ENCODE results near the gene ZNHIT6.

ZNHIT6 gene

DNA sequence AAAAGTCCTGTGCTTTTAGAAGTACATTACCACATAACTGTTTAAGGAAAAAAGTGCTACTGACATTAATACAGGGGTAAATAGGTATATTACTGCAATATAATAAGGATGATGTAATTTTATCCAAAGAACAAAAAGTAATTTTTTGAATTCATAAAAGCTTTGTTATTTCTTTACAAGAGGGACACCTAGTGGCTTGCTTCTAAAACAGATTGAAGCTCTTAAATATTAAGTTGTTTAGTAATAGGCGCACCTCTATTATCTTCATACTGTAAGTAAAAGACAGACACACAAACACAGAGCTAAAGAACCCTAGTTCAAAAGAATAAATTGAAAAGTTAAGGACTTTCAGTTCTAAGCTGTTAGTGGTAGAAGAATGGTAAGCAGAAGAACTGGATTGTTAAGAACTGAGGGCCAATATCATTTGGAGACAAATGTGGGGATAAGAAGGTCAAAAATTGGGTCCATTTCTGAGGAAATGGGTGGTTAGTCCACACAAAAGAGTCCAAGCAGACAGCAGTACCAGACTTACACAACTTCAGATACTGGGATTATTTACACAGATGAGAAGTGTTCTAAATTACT lies 15.4 kb downstream of the ZNHIT6 start:
- no peak for ATAC-seq (ENCODE audit: low read depth)
- Mint-ChIP-seq H3K4me3 (no peak overlapping the region), H3K4me1 (peaks cover 11% of the 10 kb centered on the region), H3K9me3 (no peaks in the 10 kb centered on the region), H3K27ac (peak overlapping the region; percentile 46), H3K27me3 (no peaks in the 10 kb centered on the region), H3K36me3 (peaks cover 30% of the 10 kb centered on the region)
- DNase-seq (ENCODE audit: low spot score in 2 of 2), result no peak

- H3K27me3 Mint-ChIP-seq, result no peaks in the 10 kb centered on the region
- DNase-seq (ENCODE audit: low spot score in 2 of 2) (no peak), ATAC-seq (ENCODE audit: low read depth) (no peak)
- peaks cover 13% of the 10 kb centered on the region for H3K4me1 Mint-ChIP-seq
- no peaks in the 10 kb centered on the region for H3K9me3 Mint-ChIP-seq
- peak overlapping the region; percentile 29 for H3K27ac Mint-ChIP-seq
- peaks cover 29% of the 10 kb centered on the region for H3K36me3 Mint-ChIP-seq
- H3K4me3 Mint-ChIP-seq, result no peak overlapping the region
Measured at GRCh38 chr1:85689775-85690404, 18.3 kb downstream of the ZNHIT6 start.

DNA sequence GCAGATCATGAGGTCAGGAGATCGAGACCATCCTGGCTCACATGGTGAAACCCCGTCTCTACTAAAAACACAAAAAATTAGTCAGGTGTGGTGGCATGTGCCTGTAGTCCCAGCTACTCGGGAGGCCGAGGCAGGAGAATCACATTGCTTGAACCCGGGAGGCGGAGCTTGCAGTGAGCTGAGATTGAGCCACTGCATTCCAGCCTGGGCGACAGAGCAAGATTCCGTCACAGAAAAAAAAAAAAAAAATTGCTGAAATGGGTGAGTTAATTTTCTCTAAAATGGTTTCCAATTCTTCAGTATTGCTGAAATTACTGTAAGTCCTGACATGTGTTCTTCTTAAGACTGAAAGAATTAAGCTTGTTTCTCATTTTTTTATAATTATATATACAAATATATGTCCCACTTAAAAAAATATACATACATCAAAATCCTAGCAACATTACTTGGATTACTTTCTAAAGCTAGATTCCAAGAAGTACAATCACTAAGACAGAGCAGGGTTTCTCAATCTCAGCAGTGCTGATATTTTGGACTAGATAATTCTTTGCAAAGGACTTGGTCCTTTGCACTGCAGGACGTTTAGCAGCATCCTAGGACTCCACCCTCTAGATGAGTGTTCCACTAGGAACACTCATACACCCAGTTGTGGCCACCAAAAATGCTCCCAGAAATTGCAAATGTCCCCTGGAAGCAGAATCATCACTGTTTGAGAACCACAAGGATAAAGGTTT lies 24.8 kb downstream of the ZNHIT6 start:
- Mint-ChIP-seq H3K36me3 (peaks cover 19% of the 10 kb centered on the region), H3K4me3 (no peak overlapping the region), H3K27me3 (no peaks in the 10 kb centered on the region), H3K27ac (no peak overlapping the region), H3K4me1 (peaks cover 6% of the 10 kb centered on the region), H3K9me3 (no peaks in the 10 kb centered on the region)
- no peak for DNase-seq (ENCODE audit: low spot score in 2 of 2)
- no peak for ATAC-seq (ENCODE audit: low read depth)

GRCh38 chr1:85681087-85681486 lies 27.1 kb downstream of the ZNHIT6 start:
- H3K4me1 Mint-ChIP-seq, result peaks cover 4% of the 10 kb centered on the region
- no peak for ATAC-seq (ENCODE audit: low read depth)
- no peaks in the 10 kb centered on the region for H3K27me3 Mint-ChIP-seq
- no peak overlapping the region for H3K4me3 Mint-ChIP-seq
- H3K9me3 Mint-ChIP-seq, result no peaks in the 10 kb centered on the region
- no peak overlapping the region for H3K27ac Mint-ChIP-seq
- no peak for DNase-seq (ENCODE audit: low spot score in 2 of 2)
- H3K36me3 Mint-ChIP-seq, result peaks cover 19% of the 10 kb centered on the region

DNA sequence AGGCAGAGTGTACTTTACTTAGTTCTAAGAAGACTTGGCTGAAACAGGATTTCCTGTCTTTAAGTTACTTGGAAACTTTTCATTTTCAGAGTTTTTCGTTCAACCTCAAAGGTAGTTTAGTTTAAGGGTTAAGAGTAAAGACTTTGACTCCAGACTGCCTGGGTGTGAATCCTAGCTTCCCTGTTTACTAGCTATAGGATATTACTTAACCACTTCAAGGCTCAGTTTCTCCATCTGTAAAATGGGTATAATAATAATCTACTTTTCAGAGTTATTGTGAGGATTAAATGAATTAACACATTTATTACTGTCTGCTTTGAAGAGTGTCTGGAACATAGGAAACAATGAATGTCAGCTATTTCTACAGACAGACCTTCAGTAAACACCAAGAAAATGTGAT lies 30.0 kb downstream of the ZNHIT6 start:
- Mint-ChIP-seq H3K9me3 (no peaks in the 10 kb centered on the region), H3K4me1 (peaks cover 2% of the 10 kb centered on the region), H3K4me3 (no peak overlapping the region), H3K27me3 (no peaks in the 10 kb centered on the region), H3K27ac (no peak overlapping the region), H3K36me3 (peaks cover 28% of the 10 kb centered on the region)
- ATAC-seq (ENCODE audit: low read depth) (no peak), DNase-seq (ENCODE audit: low spot score in 2 of 2) (no peak)

DNA sequence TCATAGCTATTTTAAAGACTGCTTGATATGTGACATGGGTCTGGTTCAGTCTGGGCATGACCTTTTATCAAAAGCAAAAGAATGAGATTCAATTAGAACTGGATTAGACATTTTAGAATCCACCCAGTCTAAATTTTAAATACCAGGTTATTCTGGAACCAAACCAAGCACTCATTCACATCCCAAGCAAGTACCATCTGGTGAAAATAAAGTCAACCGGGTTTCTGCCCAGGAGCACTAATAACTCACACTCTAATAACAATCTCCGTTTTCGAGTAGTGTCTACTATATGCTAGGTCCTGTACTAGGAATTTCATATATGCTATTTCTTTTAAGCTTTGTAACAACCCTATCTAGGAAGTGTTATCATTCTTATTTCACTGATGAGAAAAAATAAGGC lies 30.6 kb downstream of the ZNHIT6 start:
- Mint-ChIP-seq H3K27ac (no peak overlapping the region), H3K4me3 (no peak overlapping the region), H3K27me3 (no peaks in the 10 kb centered on the region), H3K36me3 (peaks cover 30% of the 10 kb centered on the region), H3K4me1 (peaks cover 2% of the 10 kb centered on the region), H3K9me3 (no peaks in the 10 kb centered on the region)
- DNase-seq (ENCODE audit: low spot score in 2 of 2) (no peak), ATAC-seq (ENCODE audit: low read depth) (no peak)

DNA sequence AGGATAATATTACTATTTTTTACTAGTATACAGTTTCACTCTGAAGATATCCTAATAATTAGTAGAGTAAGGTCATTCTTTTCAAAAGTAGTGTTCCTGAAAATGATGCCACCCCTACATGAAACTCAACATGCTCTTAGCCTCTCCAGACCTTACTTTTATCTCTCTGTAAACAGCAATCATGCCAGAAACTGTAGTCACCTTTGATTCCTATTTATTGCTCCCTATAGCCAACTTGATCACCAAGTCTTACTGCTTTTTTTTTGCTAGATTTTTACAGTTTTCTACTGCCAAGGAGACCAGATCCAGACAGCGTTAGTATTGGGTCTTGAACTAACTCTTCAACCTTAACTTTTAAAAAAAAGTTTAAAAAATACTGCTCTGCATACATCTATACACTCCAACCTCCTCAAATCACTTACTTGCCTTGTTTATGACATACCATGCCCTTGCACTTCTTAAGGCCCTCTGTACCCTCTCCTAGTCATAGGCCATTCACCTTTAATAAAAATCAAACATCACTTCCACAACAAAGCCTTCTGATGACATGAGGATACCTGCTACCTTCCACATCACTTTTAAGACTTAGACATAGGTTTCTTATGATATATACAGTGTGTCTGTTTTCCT lies 36.1 kb downstream of the ZNHIT6 start:
- Mint-ChIP-seq H3K36me3 (peaks cover 39% of the 10 kb centered on the region), H3K4me1 (peaks cover 2% of the 10 kb centered on the region), H3K9me3 (no peaks in the 10 kb centered on the region), H3K27me3 (no peaks in the 10 kb centered on the region), H3K27ac (no peak overlapping the region), H3K4me3 (no peak overlapping the region)
- ATAC-seq (ENCODE audit: low read depth), result no peak
- no peak for DNase-seq (ENCODE audit: low spot score in 2 of 2)

GRCh38 chr1:85665932-85666331 lies 42.3 kb downstream of the ZNHIT6 start:
- no peaks in the 10 kb centered on the region for H3K9me3 Mint-ChIP-seq
- DNase-seq (ENCODE audit: low spot score in 2 of 2), result no peak
- no peak overlapping the region for H3K27ac Mint-ChIP-seq
- H3K36me3 Mint-ChIP-seq, result peaks cover 32% of the 10 kb centered on the region
- H3K4me1 Mint-ChIP-seq, result no peaks in the 10 kb centered on the region
- ATAC-seq (ENCODE audit: low read depth), result no peak
- H3K4me3 Mint-ChIP-seq, result no peak overlapping the region
- no peaks in the 10 kb centered on the region for H3K27me3 Mint-ChIP-seq

- ATAC-seq (ENCODE audit: low read depth) (no peak), DNase-seq (ENCODE audit: low spot score in 2 of 2) (no peak)
- Mint-ChIP-seq H3K27ac (no peak overlapping the region), H3K27me3 (no peaks in the 10 kb centered on the region), H3K9me3 (no peaks in the 10 kb centered on the region), H3K4me3 (no peak overlapping the region), H3K36me3 (peaks cover 20% of the 10 kb centered on the region), H3K4me1 (no peaks in the 10 kb centered on the region)
Measured at GRCh38 chr1:85663382-85663781, 44.9 kb downstream of the ZNHIT6 start.

DNA sequence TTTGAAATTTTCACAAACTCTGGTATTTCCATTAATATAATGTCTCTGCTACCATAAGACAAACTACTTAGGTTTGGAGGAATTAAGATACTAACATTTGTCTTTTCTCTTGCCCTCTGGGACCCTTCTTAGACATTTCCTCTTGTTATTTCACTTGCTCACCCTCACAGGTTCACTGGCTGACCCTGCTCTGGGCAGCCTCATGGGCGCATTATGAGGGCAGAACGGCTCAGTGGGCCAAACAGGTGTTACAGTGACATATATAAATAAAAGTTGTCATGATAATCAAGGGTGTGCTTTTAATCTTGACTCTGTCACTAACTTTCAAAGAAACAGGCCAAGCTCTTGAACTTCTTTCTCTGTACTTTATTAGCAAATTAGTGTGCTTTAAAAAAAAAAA lies 46.5 kb downstream of the ZNHIT6 start:
- no peak for DNase-seq (ENCODE audit: low spot score in 2 of 2)
- no peak for ATAC-seq (ENCODE audit: low read depth)
- Mint-ChIP-seq H3K36me3 (peaks cover 19% of the 10 kb centered on the region), H3K9me3 (no peaks in the 10 kb centered on the region), H3K27ac (peak overlapping the region; percentile 38), H3K4me3 (no peak overlapping the region), H3K4me1 (no peaks in the 10 kb centered on the region), H3K27me3 (no peaks in the 10 kb centered on the region)

GRCh38 chr1:85660541-85660940 lies 47.7 kb downstream of the ZNHIT6 start:
- DNase-seq (ENCODE audit: low spot score in 2 of 2) (no peak), ATAC-seq (ENCODE audit: low read depth) (no peak)
- peaks cover 22% of the 10 kb centered on the region for H3K36me3 Mint-ChIP-seq
- H3K9me3 Mint-ChIP-seq, result no peaks in the 10 kb centered on the region
- no peaks in the 10 kb centered on the region for H3K4me1 Mint-ChIP-seq
- no peak overlapping the region for H3K27ac Mint-ChIP-seq
- H3K27me3 Mint-ChIP-seq, result no peaks in the 10 kb centered on the region
- H3K4me3 Mint-ChIP-seq, result no peak overlapping the region

DNA sequence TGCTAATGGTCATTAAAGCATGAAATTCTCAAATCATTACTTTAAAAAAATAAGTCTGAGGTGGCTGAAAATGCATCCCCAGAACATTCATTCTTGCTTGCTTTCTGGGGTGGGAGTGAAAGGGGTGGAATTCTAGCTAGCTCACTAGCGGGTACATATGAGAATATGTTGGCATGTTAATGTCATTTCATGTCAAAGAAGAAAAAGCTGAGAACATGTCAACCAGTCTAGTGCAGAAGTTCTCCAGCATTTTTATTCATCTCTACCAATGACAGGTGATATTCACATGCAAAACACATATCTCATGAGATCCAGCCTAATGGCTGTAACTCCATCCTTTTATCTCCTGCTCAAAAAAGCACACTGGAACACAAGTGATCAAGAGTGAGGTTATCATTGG lies 49.1 kb downstream of the ZNHIT6 start:
- ATAC-seq (ENCODE audit: low read depth) (no peak), DNase-seq (ENCODE audit: low spot score in 2 of 2) (no peak)
- Mint-ChIP-seq H3K4me3 (no peak overlapping the region), H3K4me1 (no peaks in the 10 kb centered on the region), H3K36me3 (peaks cover 24% of the 10 kb centered on the region), H3K9me3 (no peaks in the 10 kb centered on the region), H3K27me3 (no peaks in the 10 kb centered on the region), H3K27ac (no peak overlapping the region)

- H3K27ac Mint-ChIP-seq, result no peak overlapping the region
- no peak overlapping the region for H3K4me3 Mint-ChIP-seq
- H3K27me3 Mint-ChIP-seq, result no peaks in the 10 kb centered on the region
- H3K36me3 Mint-ChIP-seq, result peaks cover 39% of the 10 kb centered on the region
- H3K9me3 Mint-ChIP-seq, result peaks cover 3% of the 10 kb centered on the region
- ATAC-seq (ENCODE audit: low read depth) (no peak), DNase-seq (ENCODE audit: low spot score in 2 of 2) (no peak)
- H3K4me1 Mint-ChIP-seq, result no peaks in the 10 kb centered on the region
Measured at GRCh38 chr1:85656948-85657347, 51.3 kb downstream of the ZNHIT6 start.

GRCh38 chr1:85656256-85656655 lies 52.0 kb downstream of the ZNHIT6 start:
- no peak for ATAC-seq (ENCODE audit: low read depth)
- peaks cover 3% of the 10 kb centered on the region for H3K9me3 Mint-ChIP-seq
- no peak overlapping the region for H3K27ac Mint-ChIP-seq
- H3K36me3 Mint-ChIP-seq, result peaks cover 39% of the 10 kb centered on the region
- no peaks in the 10 kb centered on the region for H3K4me1 Mint-ChIP-seq
- no peak for DNase-seq (ENCODE audit: low spot score in 2 of 2)
- H3K27me3 Mint-ChIP-seq, result no peaks in the 10 kb centered on the region
- H3K4me3 Mint-ChIP-seq, result no peak overlapping the region
